NOMO-1 treated with DMSO at 0.1 percent for 48 hours (cell line): ENCODE data around the gene GBP5.
"Not testable (repeated sequence)": the region's sequence is repeated elsewhere in the genome, so short reads cannot be mapped to it uniquely, and the experiment has no call there.

ENCODE experiments used
- DNase-seq: peaks from one replicate; lab custom pipeline; 2025; ENCODE audit not compliant: unreplicated experiment; lab: John Stamatoyannopoulos, UW

GBP5 gene, protein sequence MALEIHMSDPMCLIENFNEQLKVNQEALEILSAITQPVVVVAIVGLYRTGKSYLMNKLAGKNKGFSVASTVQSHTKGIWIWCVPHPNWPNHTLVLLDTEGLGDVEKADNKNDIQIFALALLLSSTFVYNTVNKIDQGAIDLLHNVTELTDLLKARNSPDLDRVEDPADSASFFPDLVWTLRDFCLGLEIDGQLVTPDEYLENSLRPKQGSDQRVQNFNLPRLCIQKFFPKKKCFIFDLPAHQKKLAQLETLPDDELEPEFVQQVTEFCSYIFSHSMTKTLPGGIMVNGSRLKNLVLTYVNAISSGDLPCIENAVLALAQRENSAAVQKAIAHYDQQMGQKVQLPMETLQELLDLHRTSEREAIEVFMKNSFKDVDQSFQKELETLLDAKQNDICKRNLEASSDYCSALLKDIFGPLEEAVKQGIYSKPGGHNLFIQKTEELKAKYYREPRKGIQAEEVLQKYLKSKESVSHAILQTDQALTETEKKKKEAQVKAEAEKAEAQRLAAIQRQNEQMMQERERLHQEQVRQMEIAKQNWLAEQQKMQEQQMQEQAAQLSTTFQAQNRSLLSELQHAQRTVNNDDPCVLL

DNA sequence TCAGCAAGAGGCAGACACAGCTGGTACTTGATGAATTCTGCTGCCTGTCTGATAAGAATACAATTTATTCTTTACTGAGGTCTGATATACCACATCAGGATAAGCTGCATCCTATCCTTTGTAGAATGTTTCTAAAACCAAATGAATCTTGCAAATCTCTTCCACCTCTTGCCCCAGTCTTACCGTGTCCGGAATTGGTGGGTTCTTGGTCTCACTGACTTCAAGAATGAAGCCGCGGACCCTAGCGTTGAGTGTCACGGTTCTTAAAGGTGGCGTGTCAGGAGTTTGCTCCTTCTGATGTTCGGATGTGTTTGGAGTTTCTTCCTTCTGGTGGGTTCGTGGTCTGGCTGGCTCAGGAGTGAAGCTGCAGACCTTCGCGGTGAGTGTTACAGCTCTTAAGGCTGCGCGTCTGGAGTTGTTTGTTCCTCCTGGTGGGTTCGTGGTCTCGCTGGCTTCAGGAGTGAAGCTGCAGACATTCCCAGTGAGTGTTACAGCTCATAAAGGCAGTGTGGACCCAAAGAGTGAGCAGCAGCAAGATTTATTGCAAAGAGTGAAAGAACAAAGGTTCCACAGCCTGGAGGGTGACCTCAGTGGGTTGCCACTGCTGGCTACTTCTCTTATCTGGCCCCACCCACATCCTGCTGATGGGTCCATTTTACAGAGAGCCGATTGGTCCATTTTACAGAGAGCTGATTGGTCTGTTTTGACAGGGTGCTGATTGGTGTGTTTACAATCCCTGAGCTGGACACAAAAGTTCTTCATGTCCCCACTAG, at the start of gene GBP5:
Gene GBP5, minus strand, starts transcription at position 592 of the 773 bp plus-strand sequence. CDS start 3,305 bp downstream, outside the sequence.
- peak; percentile 35 for DNase-seq

DNA sequence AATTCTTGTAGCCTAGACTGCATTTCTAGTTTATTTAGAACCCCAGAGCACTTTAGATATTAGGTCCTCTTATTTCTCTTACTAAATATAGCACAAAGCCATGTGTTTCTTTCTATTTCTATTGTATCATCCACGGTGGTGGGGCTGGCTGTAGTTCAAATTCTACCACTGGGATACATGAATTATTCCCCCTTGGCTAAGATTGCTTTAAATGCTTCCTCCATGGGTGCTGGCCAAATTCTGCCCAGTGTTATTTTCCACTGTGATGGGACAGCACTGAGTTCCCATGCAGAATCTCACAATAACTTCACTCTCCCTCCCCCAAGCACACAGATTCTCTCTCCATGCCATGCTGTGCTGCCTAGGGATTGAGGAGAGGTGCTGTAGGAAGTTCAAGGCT, 49.7 kb upstream of the GBP5 start:
- DNase-seq, result no peak

GRCh38 chr1:89312572-89312971, 39.9 kb upstream of the GBP5 start:
- peak; percentile 42 for DNase-seq

GRCh38 chr1:89311757-89312156, 39.1 kb upstream of the GBP5 start:
- DNase-seq, result peak; percentile 5

DNA sequence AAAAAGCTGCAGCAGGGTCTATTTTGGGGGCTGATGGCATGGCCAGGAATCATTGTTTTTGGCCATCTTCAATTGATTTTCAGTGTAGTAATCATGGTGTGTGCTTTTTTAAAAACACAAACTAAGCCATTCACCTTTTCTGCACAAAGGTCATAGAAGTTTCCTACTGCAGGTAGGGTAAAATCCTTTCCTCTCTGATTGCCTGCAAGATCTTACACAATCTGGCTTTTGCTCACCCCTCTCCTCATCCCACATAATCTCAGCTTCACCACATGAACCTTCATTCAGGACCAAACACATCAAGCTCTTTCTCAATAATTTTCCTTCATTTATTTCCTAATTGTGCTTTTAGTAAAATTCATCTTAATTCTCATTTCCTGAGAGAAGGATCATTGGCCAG, 38.3 kb upstream of the GBP5 start:
- no peak for DNase-seq

- peak; percentile 24 for DNase-seq
Observed at GRCh38 chr1:89310505-89310904, 37.8 kb upstream of the GBP5 start.

GRCh38 chr1:89309828-89310227, 37.2 kb upstream of the GBP5 start:
- DNase-seq, result no peak

DNA sequence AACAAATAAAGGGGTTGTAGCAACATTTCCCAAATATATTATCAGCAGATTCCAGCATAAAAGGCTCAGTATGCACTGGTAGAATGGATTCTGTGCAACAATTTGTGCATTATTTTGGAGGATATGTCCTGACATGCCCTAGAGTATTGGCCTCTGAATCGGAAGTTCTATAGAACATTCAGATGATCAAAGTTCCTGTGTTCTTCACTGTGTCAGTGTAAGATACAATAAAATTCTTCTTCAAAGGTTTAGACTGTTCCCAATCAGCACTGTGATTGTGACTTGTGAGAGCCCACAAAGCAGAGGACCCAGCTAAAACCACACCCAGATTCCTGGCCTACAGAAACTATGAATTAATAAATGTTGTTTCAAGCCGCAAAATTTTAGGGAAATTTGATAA, 33.6 kb upstream of the GBP5 start:
- DNase-seq, result no peak

DNA sequence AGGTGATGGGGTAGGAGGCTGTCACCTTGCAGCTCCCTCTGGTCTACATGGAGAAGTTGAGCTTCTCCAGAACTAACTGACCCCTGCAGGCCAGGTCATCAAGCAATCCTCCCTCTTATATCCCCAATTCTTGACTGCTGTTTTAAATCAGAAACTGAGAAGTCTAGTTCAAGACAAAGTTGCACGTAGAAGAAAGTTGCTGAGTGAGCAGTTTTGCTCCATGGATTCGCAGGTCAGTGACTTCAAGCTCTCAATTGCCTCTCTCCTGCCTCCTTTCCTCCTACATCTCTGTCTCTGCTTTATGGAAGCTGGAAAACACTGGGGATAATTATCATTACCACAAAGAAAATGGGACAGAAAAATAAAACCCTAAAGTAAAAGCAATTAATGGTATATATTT, 32.8 kb upstream of the GBP5 start:
- no peak for DNase-seq

DNA sequence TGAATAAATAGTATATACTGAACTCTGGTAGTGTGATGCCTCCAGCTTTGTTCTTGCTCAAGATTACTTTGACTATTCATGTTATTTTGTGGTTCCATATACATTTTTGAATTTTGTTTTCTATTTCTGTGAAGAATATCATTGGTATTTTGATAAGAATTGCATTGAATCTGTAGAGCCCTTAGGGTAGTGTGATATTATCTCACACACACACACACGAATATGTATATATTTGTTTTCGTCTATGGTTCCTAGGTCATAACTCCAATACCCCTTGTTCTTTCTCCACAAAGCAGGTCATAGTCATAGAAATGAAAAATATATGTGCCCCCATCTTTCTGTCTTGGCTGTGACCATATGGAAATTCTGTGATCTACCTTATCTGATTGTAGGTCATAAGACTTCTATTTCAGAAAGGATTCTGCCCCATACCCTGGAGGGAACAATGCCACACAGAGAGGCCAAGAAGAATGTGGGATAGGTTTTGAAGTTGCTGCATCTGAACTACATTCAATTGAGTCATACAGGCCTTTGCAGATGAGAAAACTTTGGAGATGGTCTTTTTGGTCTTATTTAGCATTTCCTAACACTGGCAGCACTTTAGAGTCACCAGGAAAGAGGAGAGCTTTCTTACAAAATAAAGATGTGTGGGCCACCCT, 32.0 kb upstream of the GBP5 start:
- no peak for DNase-seq

DNA sequence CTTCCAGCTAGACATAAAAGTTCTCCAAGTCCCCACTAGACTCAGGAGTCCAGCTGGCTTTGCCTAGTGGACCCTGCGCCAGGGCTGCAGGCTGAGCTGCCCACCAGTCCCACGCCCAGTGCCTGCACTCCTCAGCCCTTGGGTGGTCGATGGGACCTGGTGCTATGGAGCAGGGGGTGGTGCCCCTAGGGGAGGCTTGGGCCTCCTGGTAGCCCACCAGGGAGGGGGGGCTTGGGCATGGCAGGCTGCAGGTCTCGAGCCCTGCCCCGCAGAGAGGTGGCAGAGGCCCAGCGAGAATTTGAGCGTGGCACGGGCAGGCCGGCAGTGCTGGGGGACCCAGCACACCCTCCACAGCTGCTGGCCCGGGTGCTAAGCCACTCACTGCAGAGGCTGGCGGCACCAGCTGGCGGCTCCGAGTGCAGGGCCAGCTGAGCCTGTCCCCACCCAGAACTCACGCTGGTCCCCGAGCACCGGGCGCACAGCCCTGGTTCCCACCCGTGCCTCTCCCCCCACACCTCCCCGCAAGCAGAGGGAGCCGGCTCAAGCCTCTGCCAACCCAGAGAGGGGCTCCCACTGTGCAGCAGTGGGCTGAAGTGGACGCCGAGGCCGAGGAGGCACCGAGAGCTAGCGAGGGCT, 30.2 kb upstream of the GBP5 start:
- DNase-seq, result no peak

- DNase-seq, result not testable (repeated sequence)
Observed at GRCh38 chr1:89299739-89300463, 27.2 kb upstream of the GBP5 start.

- DNase-seq, result no peak
Observed at GRCh38 chr1:89298461-89298860, 25.8 kb upstream of the GBP5 start.

- no peak for DNase-seq
Observed at GRCh38 chr1:89295187-89295586, 22.5 kb upstream of the GBP5 start.

- no peak for DNase-seq
Observed at GRCh38 chr1:89291276-89291675, 18.6 kb upstream of the GBP5 start.

- DNase-seq, result no peak
Observed at GRCh38 chr1:89288051-89288340, 15.3 kb upstream of the GBP5 start.

- no peak for DNase-seq
Observed at GRCh38 chr1:89287181-89288050, 14.8 kb upstream of the GBP5 start.

- peak; percentile 51 for DNase-seq
Observed at GRCh38 chr1:89286549-89287180, 14.0 kb upstream of the GBP5 start.

GRCh38 chr1:89285745-89286380, 13.2 kb upstream of the GBP5 start:
- DNase-seq, result no peak
